GM23338 (cell line): Measurements from ENCODE around the gene ERC2. TPM values are rescaled to one million over a fixed set of nuclear protein-coding genes. Genes with fewer than 3 reads are reported as not detected.
"Not testable (repeated sequence)": the region's sequence is repeated elsewhere in the genome, so short reads cannot be mapped to it uniquely, and the experiment has no call there.

Experiments used
- ATAC-seq: fragments of 200-7000 bp; cut with Tn5 transposase; 3 replicates; pipeline ENCODE4 v1.9.1; 2020
- DNase-seq: peaks from one replicate; pipeline ENCODE4 v3.0.0-alpha.2; 2015; ENCODE audit warnings: low spot score
- H2AFZ ChIP-seq: fragments of 200-600 bp; sonication (generic); 2 replicates; pipeline ENCODE4 v1.8.0; 2016; ENCODE audit warnings: antibody characterized with exemption, mild to moderate bottlenecking, moderate library complexity
- H3F3A ChIP-seq: fragments of 200-600 bp; sonication (generic); replicated peaks from 2 replicates; pipeline ENCODE4 v1.8.0; 2017; ENCODE audit warnings: antibody characterized with exemption, mixed run types, low read depth
- H3K27ac ChIP-seq: fragments of 200-600 bp; sonication (generic); 2 replicates; pipeline ENCODE4 v1.6.1; 2016; ENCODE audit warnings: low read depth
- H3K27me3 ChIP-seq: fragments of 200-600 bp; sonication (generic); 2 replicates; pipeline ENCODE4 v1.8.0; 2016; ENCODE audit warnings: mild to moderate bottlenecking, mixed run types, moderate library complexity; ENCODE audit not compliant: insufficient read depth
- H3K36me3 ChIP-seq: fragments of 200-600 bp; sonication (generic); 2 replicates; pipeline ENCODE4 v1.8.0; 2016; ENCODE audit warnings: mild to moderate bottlenecking; ENCODE audit not compliant: insufficient read depth
- H3K4me1 ChIP-seq: fragments of 200-600 bp; sonication (generic); 2 replicates; pipeline ENCODE4 v1.8.0; 2016; ENCODE audit warnings: mild to moderate bottlenecking, moderate library complexity; ENCODE audit not compliant: insufficient read depth
- H3K4me2 ChIP-seq: fragments of 200-600 bp; sonication (generic); 2 replicates; pipeline ENCODE4 v1.7.1; 2017; ENCODE audit warnings: mixed run types
- H3K4me3 ChIP-seq: fragments of 200-600 bp; sonication (generic); 2 replicates; pipeline ENCODE4 v1.6.1; 2016; ENCODE audit warnings: mixed run types
- H3K79me2 ChIP-seq: fragments of 200-600 bp; sonication (generic); replicated peaks from 2 replicates; pipeline ENCODE4 v1.8.0; 2017; ENCODE audit warnings: mild to moderate bottlenecking; ENCODE audit not compliant: insufficient read depth
- H3K9me2 ChIP-seq: fragments of 200-600 bp; sonication (generic); 2 replicates; pipeline ENCODE4 v1.8.0; 2017; ENCODE audit not compliant: insufficient read depth
- H4K20me1 ChIP-seq: fragments of 200-600 bp; sonication (generic); replicated peaks from 2 replicates; pipeline ENCODE4 v1.8.0; 2017; ENCODE audit warnings: mild to moderate bottlenecking; ENCODE audit not compliant: insufficient read depth
- H3K27ac Mint-ChIP-seq: 2 replicates; pipeline ENCODE4 v1.8.0; 2020; ENCODE audit warnings: inconsistent platforms, mild to moderate bottlenecking, moderate library complexity, mixed read lengths
- H3K27me3 Mint-ChIP-seq: 3 replicates; pipeline ENCODE4 v1.8.0; 2022; ENCODE audit warnings: low read depth, mild to moderate bottlenecking, moderate library complexity, mixed read lengths, inconsistent platforms; ENCODE audit not compliant: insufficient read depth, poor library complexity
- H3K36me3 Mint-ChIP-seq: 3 replicates; pipeline ENCODE4 v1.8.0; 2021; ENCODE audit warnings: low read depth, mild to moderate bottlenecking, inconsistent platforms, moderate library complexity, mixed read lengths
- H3K4me1 Mint-ChIP-seq: 3 replicates; pipeline ENCODE4 v1.8.0; 2020; ENCODE audit warnings: mild to moderate bottlenecking, inconsistent platforms, mixed read lengths
- H3K4me3 Mint-ChIP-seq: 3 replicates; pipeline ENCODE4 v1.8.0; 2021; ENCODE audit warnings: moderate library complexity, mild to moderate bottlenecking, inconsistent platforms, mixed read lengths
- H3K9me3 Mint-ChIP-seq: 3 replicates; pipeline ENCODE4 v1.8.0; 2020; ENCODE audit warnings: moderate library complexity, mild to moderate bottlenecking, inconsistent platforms, mixed read lengths
- CREB1 ChIP-seq: fragments of 250-450 bp; sonication (Bioruptor Pico); IDR thresholded peaks from 2 replicates; pipeline ENCODE4 v1.5.0; 2020; ENCODE audit warnings: low read depth, mild to moderate bottlenecking, moderate library complexity
- EZH2 ChIP-seq: fragments of 200-600 bp; sonication (generic); IDR thresholded peaks from one replicate; pipeline ENCODE4 v1.8.0; 2017; ENCODE audit warnings: antibody characterized with exemption, mild to moderate bottlenecking, low read depth; ENCODE audit not compliant: unreplicated experiment
- EZH2phosphoT487 ChIP-seq: fragments of 200-600 bp; sonication (generic); IDR thresholded peaks from one replicate; pipeline ENCODE4 v1.8.1; 2018; ENCODE audit warnings: antibody characterized with exemption; ENCODE audit not compliant: unreplicated experiment
- JUNB ChIP-seq: IDR thresholded peaks from one replicate; pipeline ENCODE4 v1.6.1; 2016; ENCODE audit warnings: antibody characterized with exemption; ENCODE audit not compliant: unreplicated experiment
- NANOG ChIP-seq: IDR thresholded peaks from 2 replicates; pipeline ENCODE4 v1.6.1; 2016; ENCODE audit warnings: antibody characterized with exemption, borderline replicate concordance
- STAT1 ChIP-seq: IDR thresholded peaks from one replicate; pipeline ENCODE4 v1.6.1; 2016; ENCODE audit warnings: antibody characterized with exemption; ENCODE audit not compliant: unreplicated experiment
- ZNF331 ChIP-seq: fragments of 250-450 bp; sonication (Bioruptor Pico); IDR thresholded peaks from 2 replicates; pipeline ENCODE4 v1.5.0; 2020; ENCODE audit warnings: low read depth, mild to moderate bottlenecking, moderate library complexity
- polyA plus RNA-seq: library from polyadenylated mRNA; unstranded; fragments of >200 nt; fragmentation: Nextera tagmentation; extraction: Ambion mirVana; gene quantifications from 2 replicates; pipeline ENCODE4 v1.2.1, GENCODE V29; 2016
- total RNA-seq: library from RNA; depleted of rRNA; stranded (reverse); fragments of >200 nt; shearing (Covaris generic); gene quantifications from 2 replicates; pipeline ENCODE4 v1.2.3, GENCODE V29; 2014
- TF ChIP-seq, protein P1 (sequence below), 2 experiments: fragments of 200-600 bp in 1 of 2; sonication (generic) in 1 of 2; conservative IDR thresholded peaks; 2 replicates each; pipeline versions ENCODE4 v1.5.1 to v1.6.1; 2016 to 2017; ENCODE audit warnings: antibody characterized with exemption in 2 of 2, low read depth in 2 of 2, mild to moderate bottlenecking in 2 of 2, moderate library complexity in 1 of 2
- TF ChIP-seq, protein P2 (sequence below): IDR thresholded peaks from one replicate; pipeline ENCODE4 v1.6.1; 2018; ENCODE audit warnings: antibody characterized with exemption; ENCODE audit not compliant: unreplicated experiment

ERC2 gene
- total and polyA plus RNA-seq, 2 experiments from 2014 or later: 11.8 to 13.7 TPM

DNA sequence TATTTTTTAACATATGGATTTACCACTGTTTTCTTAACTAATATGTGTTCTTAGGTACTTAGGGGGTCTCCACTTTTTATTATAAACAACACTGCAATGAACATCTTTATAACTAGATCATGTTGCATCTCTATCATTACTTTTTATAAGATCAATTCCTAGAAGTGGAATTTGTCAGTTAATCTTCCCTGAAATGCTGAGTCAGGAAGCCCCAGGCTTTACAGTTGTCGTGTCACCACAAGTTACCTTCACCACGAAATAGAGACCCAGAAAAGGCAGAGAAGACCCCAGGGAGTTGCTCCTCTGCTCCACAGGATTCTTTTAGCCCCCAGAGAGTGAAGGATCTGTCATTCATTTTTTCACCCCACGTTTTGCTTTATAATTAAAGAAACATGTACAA, 34.5 kb upstream of the ERC2 start (continued):
- TF ChIP-seq EZH2 (no peak), STAT1 (no peak), JUNB (no peak), NANOG (no peak), EZH2phosphoT487 (no peak)

- not testable (repeated sequence) for H3K79me2 ChIP-seq, H3K4me1 ChIP-seq, ATAC-seq, H3K27me3 ChIP-seq, H3K4me3 ChIP-seq, H3K36me3 ChIP-seq, H3K27me3 Mint-ChIP-seq, H3K27ac ChIP-seq, H3K9me2 ChIP-seq, H3K4me2 ChIP-seq, H3K4me3 Mint-ChIP-seq, H3K36me3 Mint-ChIP-seq, H3K4me1 Mint-ChIP-seq, H4K20me1 ChIP-seq, H3K27ac Mint-ChIP-seq, H3F3A ChIP-seq, H2AFZ ChIP-seq, DNase-seq, H3K9me3 Mint-ChIP-seq
Observed at GRCh38 chr3:56496376-56496775, 28.1 kb upstream of the ERC2 start.

- Mint-ChIP-seq H3K36me3 (no peaks in the 10 kb centered on the region), H3K27me3 (no peaks in the 10 kb centered on the region), H3K4me1 (no peaks in the 10 kb centered on the region; the same call in 2 of the 3 replicates), H3K9me3 (no peaks in the 10 kb centered on the region), H3K27ac (no peak overlapping the region), H3K4me3 (no peak overlapping the region)
- ATAC-seq (peak; percentile 100), DNase-seq (peak; percentile 96)
- H3K4me2 ChIP-seq: no peak overlapping the region
- H3K79me2 ChIP-seq: no peaks in the 10 kb centered on the region
- no peaks in the 10 kb centered on the region for H3K4me1 ChIP-seq
- H2AFZ ChIP-seq: no peak overlapping the region
- no peak overlapping the region for H3K4me3 ChIP-seq
- no peaks in the 10 kb centered on the region for H4K20me1 ChIP-seq
- no peaks in the 10 kb centered on the region for H3K9me2 ChIP-seq
- H3F3A ChIP-seq: no peaks in the 10 kb centered on the region
- H3K36me3 ChIP-seq: no peaks in the 10 kb centered on the region
- 0 out of 2 replicates have a peak, but pooled peaks have one; percentile 33 for TF ChIP-seq ZNF331 (CRISPR knock-in tag)
- no peak for TF ChIP-seq EZH2
- TF ChIP-seq, protein P1, sequence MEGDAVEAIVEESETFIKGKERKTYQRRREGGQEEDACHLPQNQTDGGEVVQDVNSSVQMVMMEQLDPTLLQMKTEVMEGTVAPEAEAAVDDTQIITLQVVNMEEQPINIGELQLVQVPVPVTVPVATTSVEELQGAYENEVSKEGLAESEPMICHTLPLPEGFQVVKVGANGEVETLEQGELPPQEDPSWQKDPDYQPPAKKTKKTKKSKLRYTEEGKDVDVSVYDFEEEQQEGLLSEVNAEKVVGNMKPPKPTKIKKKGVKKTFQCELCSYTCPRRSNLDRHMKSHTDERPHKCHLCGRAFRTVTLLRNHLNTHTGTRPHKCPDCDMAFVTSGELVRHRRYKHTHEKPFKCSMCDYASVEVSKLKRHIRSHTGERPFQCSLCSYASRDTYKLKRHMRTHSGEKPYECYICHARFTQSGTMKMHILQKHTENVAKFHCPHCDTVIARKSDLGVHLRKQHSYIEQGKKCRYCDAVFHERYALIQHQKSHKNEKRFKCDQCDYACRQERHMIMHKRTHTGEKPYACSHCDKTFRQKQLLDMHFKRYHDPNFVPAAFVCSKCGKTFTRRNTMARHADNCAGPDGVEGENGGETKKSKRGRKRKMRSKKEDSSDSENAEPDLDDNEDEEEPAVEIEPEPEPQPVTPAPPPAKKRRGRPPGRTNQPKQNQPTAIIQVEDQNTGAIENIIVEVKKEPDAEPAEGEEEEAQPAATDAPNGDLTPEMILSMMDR (conservative IDR thresholded peaks at IDR 0.05; ENCODE audit: low read depth in 2 of 2): peak; percentile 96 to 97
- TF ChIP-seq CREB1 (CRISPR knock-in tag): peak; percentile 62; the same call in 1 of the 2 replicates
- TF ChIP-seq, protein P2, sequence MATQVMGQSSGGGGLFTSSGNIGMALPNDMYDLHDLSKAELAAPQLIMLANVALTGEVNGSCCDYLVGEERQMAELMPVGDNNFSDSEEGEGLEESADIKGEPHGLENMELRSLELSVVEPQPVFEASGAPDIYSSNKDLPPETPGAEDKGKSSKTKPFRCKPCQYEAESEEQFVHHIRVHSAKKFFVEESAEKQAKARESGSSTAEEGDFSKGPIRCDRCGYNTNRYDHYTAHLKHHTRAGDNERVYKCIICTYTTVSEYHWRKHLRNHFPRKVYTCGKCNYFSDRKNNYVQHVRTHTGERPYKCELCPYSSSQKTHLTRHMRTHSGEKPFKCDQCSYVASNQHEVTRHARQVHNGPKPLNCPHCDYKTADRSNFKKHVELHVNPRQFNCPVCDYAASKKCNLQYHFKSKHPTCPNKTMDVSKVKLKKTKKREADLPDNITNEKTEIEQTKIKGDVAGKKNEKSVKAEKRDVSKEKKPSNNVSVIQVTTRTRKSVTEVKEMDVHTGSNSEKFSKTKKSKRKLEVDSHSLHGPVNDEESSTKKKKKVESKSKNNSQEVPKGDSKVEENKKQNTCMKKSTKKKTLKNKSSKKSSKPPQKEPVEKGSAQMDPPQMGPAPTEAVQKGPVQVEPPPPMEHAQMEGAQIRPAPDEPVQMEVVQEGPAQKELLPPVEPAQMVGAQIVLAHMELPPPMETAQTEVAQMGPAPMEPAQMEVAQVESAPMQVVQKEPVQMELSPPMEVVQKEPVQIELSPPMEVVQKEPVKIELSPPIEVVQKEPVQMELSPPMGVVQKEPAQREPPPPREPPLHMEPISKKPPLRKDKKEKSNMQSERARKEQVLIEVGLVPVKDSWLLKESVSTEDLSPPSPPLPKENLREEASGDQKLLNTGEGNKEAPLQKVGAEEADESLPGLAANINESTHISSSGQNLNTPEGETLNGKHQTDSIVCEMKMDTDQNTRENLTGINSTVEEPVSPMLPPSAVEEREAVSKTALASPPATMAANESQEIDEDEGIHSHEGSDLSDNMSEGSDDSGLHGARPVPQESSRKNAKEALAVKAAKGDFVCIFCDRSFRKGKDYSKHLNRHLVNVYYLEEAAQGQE: peak; percentile 97
- no peak overlapping the region for H3K27ac ChIP-seq
- H3K27me3 ChIP-seq: no peaks in the 10 kb centered on the region
Observed at GRCh38 chr3:56494679-56495322, 26.5 kb upstream of the ERC2 start.
